HEK293 (cell line): Measurements from ENCODE around the gene CEMP1.

ENCODE experiments used
- FEZF1 ChIP-seq: fragments of 450-650 bp; formaldehyde crosslinking; IDR thresholded peaks from 2 replicates; pipeline ENCODE4 v1.5.1; 2016; ENCODE audit warnings: missing biosample characterization, missing genetic modification characterization
- HIC1 ChIP-seq: fragments of 450-650 bp; formaldehyde crosslinking; IDR thresholded peaks from 2 replicates; pipeline ENCODE4 v1.5.1; 2016; ENCODE audit warnings: missing biosample characterization, missing genetic modification characterization
- HOXA7 ChIP-seq: sonication (generic); formaldehyde crosslinking; IDR thresholded peaks from 2 replicates; pipeline ENCODE4 v1.8.1; 2022; ENCODE audit warnings: missing genetic modification reagents, borderline replicate concordance
- HOXD13 ChIP-seq: sonication (generic); formaldehyde crosslinking; IDR thresholded peaks from 2 replicates; pipeline ENCODE4 v1.8.0; 2022; ENCODE audit warnings: missing genetic modification reagents, borderline replicate concordance
- MYNN ChIP-seq: fragments of 450-650 bp; formaldehyde crosslinking; IDR thresholded peaks from 2 replicates; pipeline ENCODE4 v1.5.1; 2016; ENCODE audit warnings: missing biosample characterization, missing genetic modification characterization, borderline replicate concordance
- OSR2 ChIP-seq: fragments of 450-650 bp; formaldehyde crosslinking; IDR thresholded peaks from 2 replicates; pipeline ENCODE4 v1.5.1; 2016; ENCODE audit warnings: missing biosample characterization, missing genetic modification characterization
- SCRT1 ChIP-seq: fragments of 450-650 bp; formaldehyde crosslinking; IDR thresholded peaks from 2 replicates; pipeline ENCODE4 v1.5.1; 2016; ENCODE audit warnings: missing biosample characterization, missing genetic modification characterization, borderline replicate concordance
- SCRT2 ChIP-seq: fragments of 450-650 bp; formaldehyde crosslinking; IDR thresholded peaks from 2 replicates; pipeline ENCODE4 v1.5.1; 2016; ENCODE audit warnings: missing biosample characterization, missing genetic modification characterization
- ZFP3 ChIP-seq: fragments of 450-650 bp; formaldehyde crosslinking; IDR thresholded peaks from 2 replicates; pipeline ENCODE4 v1.5.1; 2016; ENCODE audit warnings: low read depth, missing biosample characterization, missing genetic modification characterization
- ZFP69B ChIP-seq: fragments of 450-650 bp; formaldehyde crosslinking; IDR thresholded peaks from 2 replicates; pipeline ENCODE4 v1.5.1; 2016; ENCODE audit warnings: missing biosample characterization, missing genetic modification characterization
- ZNF121 ChIP-seq: fragments of 450-650 bp; formaldehyde crosslinking; IDR thresholded peaks from 2 replicates; pipeline ENCODE4 v1.5.1; 2016; ENCODE audit warnings: missing biosample characterization, missing genetic modification characterization
- ZNF184 ChIP-seq: fragments of 450-650 bp; IDR thresholded peaks from 2 replicates; pipeline ENCODE4 v1.5.1; 2018; ENCODE audit warnings: missing biosample characterization, mild to moderate bottlenecking, missing genetic modification characterization
- ZNF248 ChIP-seq: fragments of 450-650 bp; formaldehyde crosslinking; IDR thresholded peaks from 2 replicates; pipeline ENCODE4 v1.5.1; 2017; ENCODE audit warnings: missing biosample characterization, missing genetic modification characterization
- ZNF266 ChIP-seq: fragments of 450-650 bp; formaldehyde crosslinking; IDR thresholded peaks from 2 replicates; pipeline ENCODE4 v1.5.1; 2016; ENCODE audit warnings: missing biosample characterization, missing genetic modification characterization, low read depth
- ZNF280D ChIP-seq: fragments of 450-650 bp; formaldehyde crosslinking; IDR thresholded peaks from 2 replicates; pipeline ENCODE4 v1.5.1; 2016; ENCODE audit warnings: missing biosample characterization, missing genetic modification characterization
- ZNF292 ChIP-seq: fragments of 450-650 bp; formaldehyde crosslinking; IDR thresholded peaks from 2 replicates; pipeline ENCODE4 v1.5.1; 2016; ENCODE audit warnings: low read depth, missing biosample characterization, missing genetic modification characterization, borderline replicate concordance
- ZNF366 ChIP-seq: fragments of 450-650 bp; formaldehyde crosslinking; conservative IDR thresholded peaks from 2 replicates; pipeline ENCODE4 v1.5.1; 2016; ENCODE audit warnings: missing biosample characterization, missing genetic modification characterization
- ZNF394 ChIP-seq: fragments of 450-650 bp; formaldehyde crosslinking; IDR thresholded peaks from 2 replicates; pipeline ENCODE4 v1.5.1; 2016; ENCODE audit warnings: missing biosample characterization, missing genetic modification characterization, mild to moderate bottlenecking, moderate library complexity, borderline replicate concordance
- ZNF521 ChIP-seq: fragments of 450-650 bp; formaldehyde crosslinking; IDR thresholded peaks from 2 replicates; pipeline ENCODE4 v1.5.1; 2017; ENCODE audit warnings: missing biosample characterization, mild to moderate bottlenecking, missing genetic modification characterization
- ZNF621 ChIP-seq: fragments of 450-650 bp; formaldehyde crosslinking; IDR thresholded peaks from 2 replicates; pipeline ENCODE4 v1.5.1; 2017; ENCODE audit warnings: missing biosample characterization, missing genetic modification characterization
- ZNF658 ChIP-seq: fragments of 450-650 bp; formaldehyde crosslinking; IDR thresholded peaks from 2 replicates; pipeline ENCODE4; 2016; ENCODE audit warnings: missing biosample characterization, missing genetic modification characterization
- ZNF692 ChIP-seq: fragments of 450-650 bp; formaldehyde crosslinking; IDR thresholded peaks from 2 replicates; pipeline ENCODE4 v1.5.1; 2016; ENCODE audit warnings: missing biosample characterization, missing genetic modification characterization
- ZNF707 ChIP-seq: fragments of 450-650 bp; formaldehyde crosslinking; IDR thresholded peaks from 2 replicates; pipeline ENCODE4 v1.5.1; 2016; ENCODE audit warnings: missing biosample characterization, missing genetic modification characterization
- ZNF776 ChIP-seq: fragments of 450-650 bp; formaldehyde crosslinking; IDR thresholded peaks from 2 replicates; pipeline ENCODE4 v1.5.0; 2017; ENCODE audit warnings: missing biosample characterization, missing genetic modification characterization, borderline replicate concordance
- ZNF830 ChIP-seq: fragments of 450-650 bp; IDR thresholded peaks from 2 replicates; pipeline ENCODE4 v1.5.0; 2018; ENCODE audit warnings: missing biosample characterization, missing genetic modification characterization, low read depth, mild to moderate bottlenecking, moderate library complexity
- TF ChIP-seq, protein P1 (sequence below): fragments of 450-650 bp; formaldehyde crosslinking; IDR thresholded peaks from 2 replicates; pipeline ENCODE4 v1.5.1; 2017; ENCODE audit warnings: missing biosample characterization, missing genetic modification characterization
- TF ChIP-seq, protein P2 (sequence below): fragments of 450-650 bp; formaldehyde crosslinking; IDR thresholded peaks from 2 replicates; pipeline ENCODE4 v1.5.1; 2016; ENCODE audit warnings: missing biosample characterization, missing genetic modification characterization
- TF ChIP-seq, protein P3 (sequence below): fragments of 450-650 bp; formaldehyde crosslinking; IDR thresholded peaks from 2 replicates; pipeline ENCODE4 v1.5.1; 2016; ENCODE audit warnings: missing biosample characterization, missing genetic modification characterization

The CEMP1 gene

DNA sequence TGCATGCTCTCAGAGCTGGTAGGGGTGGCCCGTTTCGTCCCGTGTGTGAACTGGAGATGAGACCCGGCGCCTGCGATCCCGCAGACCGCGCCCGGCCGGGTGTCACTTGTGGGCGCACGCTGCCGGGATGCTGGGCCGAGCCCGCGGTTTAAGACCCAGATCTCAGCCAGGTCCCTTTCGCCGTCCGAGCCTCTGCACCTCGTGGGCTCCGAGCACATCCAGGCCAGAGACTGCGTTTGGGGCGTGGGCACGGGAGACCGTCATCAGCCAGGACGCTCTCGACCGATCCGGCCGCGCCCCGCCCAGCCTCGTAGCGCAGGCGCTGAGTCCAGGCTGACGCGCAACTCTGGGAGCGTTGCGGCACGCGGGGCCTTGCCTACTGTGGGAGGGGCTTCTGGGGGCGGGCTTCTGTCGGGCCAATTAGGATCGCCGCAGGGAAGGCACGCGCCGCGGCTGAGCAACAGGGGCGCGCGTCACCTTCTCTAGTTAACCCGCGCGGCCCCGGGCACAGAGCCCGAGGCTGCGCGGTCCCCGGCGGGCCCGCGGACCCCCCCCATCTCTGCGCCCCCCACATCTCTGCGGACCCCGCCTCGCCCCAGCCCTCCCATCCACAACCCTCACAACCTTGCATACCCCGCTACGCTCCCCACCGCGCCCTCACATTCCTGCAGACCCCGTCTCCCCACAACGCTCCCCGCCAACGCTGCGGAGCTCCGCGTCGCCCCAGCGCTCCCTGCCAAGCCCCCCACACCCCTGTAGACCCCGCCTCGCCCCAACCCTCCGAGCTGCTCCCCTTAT is 687 bp upstream of the CEMP1 start (continued):
- TF ChIP-seq, protein P1, sequence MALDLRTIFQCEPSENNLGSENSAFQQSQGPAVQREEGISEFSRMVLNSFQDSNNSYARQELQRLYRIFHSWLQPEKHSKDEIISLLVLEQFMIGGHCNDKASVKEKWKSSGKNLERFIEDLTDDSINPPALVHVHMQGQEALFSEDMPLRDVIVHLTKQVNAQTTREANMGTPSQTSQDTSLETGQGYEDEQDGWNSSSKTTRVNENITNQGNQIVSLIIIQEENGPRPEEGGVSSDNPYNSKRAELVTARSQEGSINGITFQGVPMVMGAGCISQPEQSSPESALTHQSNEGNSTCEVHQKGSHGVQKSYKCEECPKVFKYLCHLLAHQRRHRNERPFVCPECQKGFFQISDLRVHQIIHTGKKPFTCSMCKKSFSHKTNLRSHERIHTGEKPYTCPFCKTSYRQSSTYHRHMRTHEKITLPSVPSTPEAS: no peak
- TF ChIP-seq ZNF280D (tag by site-specific recombination) (no peak), ZNF621 (tag by site-specific recombination) (no peak), ZNF707 (tag by site-specific recombination) (no peak), ZNF184 (no peak), OSR2 (tag by site-specific recombination) (no peak; the same call in 1 of the 2 replicates), FEZF1 (tag by site-specific recombination) (peak; percentile 69), MYNN (tag by site-specific recombination) (no peak), ZNF394 (tag by site-specific recombination) (no peak), ZFP69B (tag by site-specific recombination) (no peak; the same call in 1 of the 2 replicates), SCRT1 (tag by site-specific recombination) (no peak), ZNF366 (no peak), ZNF692 (tag by site-specific recombination) (no peak; the same call in 1 of the 2 replicates), ZFP3 (tag by site-specific recombination) (no peak; the same call in 1 of the 2 replicates), HOXA7 (CRISPR knock-in tag) (no peak), ZNF248 (tag by site-specific recombination) (no peak), ZNF292 (tag by site-specific recombination) (no peak), ZNF830 (no peak), ZNF121 (no peak), SCRT2 (tag by site-specific recombination) (peak; percentile 97), ZNF266 (tag by site-specific recombination) (no peak), HOXD13 (no peak), ZNF521 (tag by site-specific recombination) (no peak), ZNF776 (tag by site-specific recombination) (no peak), HIC1 (tag by site-specific recombination) (peak; percentile 34), ZNF658 (tag by site-specific recombination) (no peak)
- TF ChIP-seq, protein P2, sequence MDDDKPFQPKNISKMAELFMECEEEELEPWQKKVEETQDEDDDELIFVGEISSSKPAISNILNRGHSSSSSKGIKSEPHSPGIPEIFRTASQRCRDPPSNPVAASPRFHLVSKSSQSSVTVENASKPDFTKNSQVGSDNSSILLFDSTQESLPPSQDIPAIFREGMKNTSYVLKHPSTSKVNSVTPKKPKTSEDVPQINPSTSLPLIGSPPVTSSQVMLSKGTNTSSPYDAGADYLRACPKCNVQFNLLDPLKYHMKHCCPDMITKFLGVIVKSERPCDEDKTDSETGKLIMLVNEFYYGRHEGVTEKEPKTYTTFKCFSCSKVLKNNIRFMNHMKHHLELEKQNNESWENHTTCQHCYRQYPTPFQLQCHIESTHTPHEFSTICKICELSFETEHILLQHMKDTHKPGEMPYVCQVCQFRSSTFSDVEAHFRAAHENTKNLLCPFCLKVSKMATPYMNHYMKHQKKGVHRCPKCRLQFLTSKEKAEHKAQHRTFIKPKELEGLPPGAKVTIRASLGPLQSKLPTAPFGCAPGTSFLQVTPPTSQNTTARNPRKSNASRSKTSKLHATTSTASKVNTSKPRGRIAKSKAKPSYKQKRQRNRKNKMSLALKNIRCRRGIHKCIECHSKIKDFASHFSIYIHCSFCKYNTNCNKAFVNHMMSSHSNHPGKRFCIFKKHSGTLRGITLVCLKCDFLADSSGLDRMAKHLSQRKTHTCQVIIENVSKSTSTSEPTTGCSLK: no peak
- TF ChIP-seq, protein P3, sequence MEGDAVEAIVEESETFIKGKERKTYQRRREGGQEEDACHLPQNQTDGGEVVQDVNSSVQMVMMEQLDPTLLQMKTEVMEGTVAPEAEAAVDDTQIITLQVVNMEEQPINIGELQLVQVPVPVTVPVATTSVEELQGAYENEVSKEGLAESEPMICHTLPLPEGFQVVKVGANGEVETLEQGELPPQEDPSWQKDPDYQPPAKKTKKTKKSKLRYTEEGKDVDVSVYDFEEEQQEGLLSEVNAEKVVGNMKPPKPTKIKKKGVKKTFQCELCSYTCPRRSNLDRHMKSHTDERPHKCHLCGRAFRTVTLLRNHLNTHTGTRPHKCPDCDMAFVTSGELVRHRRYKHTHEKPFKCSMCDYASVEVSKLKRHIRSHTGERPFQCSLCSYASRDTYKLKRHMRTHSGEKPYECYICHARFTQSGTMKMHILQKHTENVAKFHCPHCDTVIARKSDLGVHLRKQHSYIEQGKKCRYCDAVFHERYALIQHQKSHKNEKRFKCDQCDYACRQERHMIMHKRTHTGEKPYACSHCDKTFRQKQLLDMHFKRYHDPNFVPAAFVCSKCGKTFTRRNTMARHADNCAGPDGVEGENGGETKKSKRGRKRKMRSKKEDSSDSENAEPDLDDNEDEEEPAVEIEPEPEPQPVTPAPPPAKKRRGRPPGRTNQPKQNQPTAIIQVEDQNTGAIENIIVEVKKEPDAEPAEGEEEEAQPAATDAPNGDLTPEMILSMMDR: no peak
